HG03159 (cell line): Measurements from ENCODE around the gene GLCCI1.

Source experiments
- ATAC-seq: cut with Tn5 transposase; IDR thresholded peaks from one replicate; pipeline ENCODE4 v1.9.1; 2021; ENCODE audit warnings: mild to moderate bottlenecking, moderate library complexity; ENCODE audit not compliant: unreplicated experiment

Gene GLCCI1

GRCh38 chr7:7968544-7969305, at the start of gene GLCCI1:
GLCCI1 (plus strand) TSS chr7:7968796; CDS start chr7:7969351, 555 bp downstream.
- peak; percentile 82 for ATAC-seq

- ATAC-seq, result no peak
These were observed 49.1 kb upstream of the GLCCI1 start for GRCh38 chr7:7919449-7919945.

- no peak for ATAC-seq
These were observed 48.5 kb upstream of the GLCCI1 start for GRCh38 chr7:7920056-7920455.

- ATAC-seq, result peak; percentile 95
These were observed 48.1 kb upstream of the GLCCI1 start for GRCh38 chr7:7920481-7920880.

- ATAC-seq, result no peak
These were observed 46.8 kb upstream of the GLCCI1 start for GRCh38 chr7:7921830-7922229.

GRCh38 chr7:7922684-7923385, 45.8 kb upstream of the GLCCI1 start:
- ATAC-seq, result no peak

GRCh38 chr7:7923818-7924217, 44.8 kb upstream of the GLCCI1 start:
- no peak for ATAC-seq

- no peak for ATAC-seq
These were observed 44.3 kb upstream of the GLCCI1 start for GRCh38 chr7:7924303-7924702.

- no peak for ATAC-seq
These were observed 37.0 kb upstream of the GLCCI1 start for GRCh38 chr7:7931626-7932025.

- ATAC-seq, result no peak
These were observed 36.0 kb upstream of the GLCCI1 start for GRCh38 chr7:7932553-7932952.

GRCh38 chr7:7933915-7934526, 34.6 kb upstream of the GLCCI1 start:
- no peak for ATAC-seq

- no peak for ATAC-seq
These were observed 33.7 kb upstream of the GLCCI1 start for GRCh38 chr7:7934945-7935344.

- no peak for ATAC-seq
These were observed 30.1 kb upstream of the GLCCI1 start for GRCh38 chr7:7938471-7938870.

- no peak for ATAC-seq
These were observed 24.6 kb upstream of the GLCCI1 start for GRCh38 chr7:7943951-7944350.

GRCh38 chr7:7944619-7945282, 23.8 kb upstream of the GLCCI1 start:
- ATAC-seq, result peak; percentile 89

GRCh38 chr7:7946486-7946885, 22.1 kb upstream of the GLCCI1 start:
- ATAC-seq, result no peak

GRCh38 chr7:7948232-7948631, 20.4 kb upstream of the GLCCI1 start:
- ATAC-seq, result no peak

GRCh38 chr7:7953806-7954205, 14.8 kb upstream of the GLCCI1 start:
- ATAC-seq, result no peak

- ATAC-seq, result no peak
These were observed 12.0 kb upstream of the GLCCI1 start for GRCh38 chr7:7956531-7957128.

GRCh38 chr7:7957513-7957912, 11.1 kb upstream of the GLCCI1 start:
- no peak for ATAC-seq
